ENCODE data around the gene MT1B.
"Not testable (repeated sequence)": the region's sequence is repeated elsewhere in the genome, so short reads cannot be mapped to it uniquely, and the experiment has no call there.

Gene MT1B

GRCh38 chr16:56640076-56640475 is 11.6 kb upstream of the MT1B start:
- no peak for DNase-seq

- no peak for DNase-seq
Observed at GRCh38 chr16:56641166-56641565, 10.5 kb upstream of the MT1B start.

- no peak for DNase-seq
Observed at GRCh38 chr16:56643080-56643778, 8.5 kb upstream of the MT1B start.

- DNase-seq: no peak
Observed at GRCh38 chr16:56643833-56644232, 7.9 kb upstream of the MT1B start.

- no peak for DNase-seq
Observed at GRCh38 chr16:56645311-56645710, 6.4 kb upstream of the MT1B start.

GRCh38 chr16:56645838-56646237 is 5.8 kb upstream of the MT1B start:
- no peak for DNase-seq

- DNase-seq: no peak
Observed at GRCh38 chr16:56647641-56648431, 3.9 kb upstream of the MT1B start.

GRCh38 chr16:56649271-56649670 is 2.4 kb upstream of the MT1B start:
- DNase-seq: no peak

- DNase-seq: no peak
Observed at GRCh38 chr16:56649820-56650219, 1.9 kb upstream of the MT1B start.

GRCh38 chr16:56652600-56652999 is 914 bp downstream of the MT1B start:
- no peak for DNase-seq

GRCh38 chr16:56653218-56653617 is 1.5 kb downstream of the MT1B start:
- DNase-seq: no peak

- DNase-seq: no peak
Observed at GRCh38 chr16:56657555-56658326, 6.1 kb downstream of the MT1B start, which contains the start of gene MT1F. Gene MT1F (plus strand): TSS chr16:56657959. CDS start chr16:56658059, 100 bp downstream.

GRCh38 chr16:56658327-56658875 is 6.7 kb downstream of the MT1B start:
- no peak for DNase-seq

GRCh38 chr16:56662357-56663354 is 11.0 kb downstream of the MT1B start:
- no peak for DNase-seq

GRCh38 chr16:56664506-56664905 is 12.8 kb downstream of the MT1B start:
- no peak for DNase-seq

GRCh38 chr16:56665286-56666261 is 13.9 kb downstream of the MT1B start:
- not testable (repeated sequence) for DNase-seq

GRCh38 chr16:56667581-56668571 is 16.2 kb downstream of the MT1B start, which contains the start of gene MT1G:
Gene MT1G (minus strand): TSS chr16:56668065. CDS start chr16:56667993, 72 bp downstream.
- DNase-seq: no peak

- DNase-seq: no peak
Observed at GRCh38 chr16:56669005-56669839, 17.5 kb downstream of the MT1B start, which contains the start of gene MT1H. Gene MT1H (plus strand): TSS chr16:56669814. CDS start chr16:56669885, 71 bp downstream.

Measured in NCI-H1436 treated with DMSO at 0.1 percent for 48 hours (cell line).